NOMO-1 (cell line): ENCODE results near the gene CARD19.
"Not testable (repeated sequence)": the region's sequence is repeated elsewhere in the genome, so short reads cannot be mapped to it uniquely, and the experiment has no call there.

Experiments used
- DNase-seq, 2 experiments: peaks; one replicate each; lab custom pipeline; 2025; ENCODE audit not compliant: unreplicated experiment in 2 of 2; lab: John Stamatoyannopoulos, UW

The CARD19 gene

DNA sequence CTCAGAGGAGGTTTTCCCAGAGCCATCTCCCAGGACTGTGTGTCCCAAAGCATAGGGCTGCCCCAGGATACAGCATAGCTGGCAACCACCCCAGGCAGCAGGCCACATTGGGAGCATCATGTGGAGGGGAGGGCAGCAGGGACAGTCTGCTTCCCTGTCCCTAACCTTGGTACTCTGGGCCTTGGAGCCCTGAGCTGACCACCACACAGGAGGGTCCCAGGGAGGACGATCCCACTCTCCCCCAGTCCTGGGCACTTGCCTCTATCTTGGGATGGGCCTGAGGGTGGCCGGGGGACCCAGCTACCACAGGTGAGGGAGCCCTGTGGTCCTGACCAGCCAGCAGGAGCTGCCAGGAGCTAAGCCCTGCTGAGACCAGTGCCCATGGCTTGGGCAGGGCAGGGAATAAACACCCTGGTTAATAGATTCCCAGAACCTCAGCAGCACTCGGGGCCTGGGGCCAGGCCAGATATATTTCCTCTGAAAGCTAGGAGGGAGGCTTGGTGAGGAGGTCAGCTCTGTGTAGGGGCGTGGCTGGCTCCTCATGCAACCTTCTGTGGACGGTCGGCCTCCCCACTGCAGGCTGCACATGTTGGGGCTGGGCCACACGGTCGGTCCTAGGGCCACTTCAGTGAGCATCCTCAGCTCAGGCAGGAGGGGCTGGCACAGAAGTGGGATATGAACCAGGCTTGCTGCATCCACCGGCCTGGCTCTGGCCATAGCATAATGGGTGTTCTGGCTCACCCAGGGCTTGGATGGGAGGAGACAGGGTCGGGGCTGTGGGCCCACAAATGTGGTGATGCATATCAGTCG, 33.9 kb downstream of the CARD19 start:
- no peak for DNase-seq

DNA sequence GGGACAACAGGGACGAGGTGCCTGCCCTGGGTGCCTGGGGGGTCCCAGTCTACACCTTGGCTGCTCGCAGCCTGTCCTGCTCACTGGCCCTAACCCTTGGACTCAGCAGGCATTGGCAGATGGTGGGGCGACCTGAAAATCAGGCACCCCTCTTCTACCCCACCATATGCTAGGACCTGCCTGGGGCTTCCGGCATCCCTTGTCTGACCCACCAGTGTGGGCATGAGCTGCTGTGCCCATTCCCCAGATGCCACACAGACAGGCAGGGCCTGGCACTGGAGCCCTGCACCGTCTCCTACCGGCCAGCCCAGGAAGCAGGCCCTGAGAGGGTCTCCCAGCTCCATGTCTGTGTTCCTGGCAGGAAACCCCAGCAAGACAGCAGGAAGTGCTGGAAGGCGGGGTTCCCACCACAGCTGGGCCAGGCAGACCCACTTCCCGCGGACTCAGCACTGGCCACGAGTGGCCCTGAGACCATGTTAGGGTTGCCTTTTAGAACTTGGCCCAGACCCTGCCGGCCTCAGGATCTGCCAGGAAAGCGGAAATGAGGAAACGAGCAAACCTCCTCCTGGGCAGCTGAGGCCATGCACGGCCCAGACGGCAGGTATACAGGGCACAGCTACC, 35.0 kb downstream of the CARD19 start:
- DNase-seq: no peak

DNA sequence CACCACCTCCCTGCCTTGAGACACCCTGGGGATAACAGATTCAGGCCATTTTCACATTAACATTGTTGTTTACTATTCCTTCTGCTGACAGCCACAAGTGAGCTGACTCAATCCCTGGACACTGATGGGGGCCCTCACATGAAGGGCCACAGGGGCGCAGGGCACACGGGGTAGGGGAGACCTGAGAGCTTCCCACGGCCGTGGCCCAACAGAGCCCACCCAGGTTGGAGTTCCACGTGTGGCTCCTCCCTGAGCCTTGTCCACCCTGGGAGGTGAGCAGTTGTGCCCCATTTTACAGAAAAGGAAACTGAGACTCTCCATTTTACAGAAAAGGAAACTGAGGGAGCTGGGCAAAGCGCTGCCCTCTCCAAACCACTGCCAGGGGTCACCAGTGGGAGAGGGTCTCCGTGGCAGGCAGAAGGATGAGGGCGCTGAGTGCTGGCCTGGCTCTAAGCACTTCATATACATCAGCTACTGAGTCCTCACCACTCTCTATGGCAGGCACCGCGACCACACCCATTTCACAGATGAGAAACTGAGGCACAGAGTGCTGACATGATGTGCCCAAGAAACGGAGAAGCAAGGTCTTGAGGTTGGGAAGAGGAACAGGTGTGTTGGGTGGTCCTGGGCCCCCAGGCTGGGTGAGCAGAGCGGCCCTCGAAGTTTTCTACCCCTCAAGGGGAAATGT, 35.7 kb downstream of the CARD19 start:
- no peak for DNase-seq

DNA sequence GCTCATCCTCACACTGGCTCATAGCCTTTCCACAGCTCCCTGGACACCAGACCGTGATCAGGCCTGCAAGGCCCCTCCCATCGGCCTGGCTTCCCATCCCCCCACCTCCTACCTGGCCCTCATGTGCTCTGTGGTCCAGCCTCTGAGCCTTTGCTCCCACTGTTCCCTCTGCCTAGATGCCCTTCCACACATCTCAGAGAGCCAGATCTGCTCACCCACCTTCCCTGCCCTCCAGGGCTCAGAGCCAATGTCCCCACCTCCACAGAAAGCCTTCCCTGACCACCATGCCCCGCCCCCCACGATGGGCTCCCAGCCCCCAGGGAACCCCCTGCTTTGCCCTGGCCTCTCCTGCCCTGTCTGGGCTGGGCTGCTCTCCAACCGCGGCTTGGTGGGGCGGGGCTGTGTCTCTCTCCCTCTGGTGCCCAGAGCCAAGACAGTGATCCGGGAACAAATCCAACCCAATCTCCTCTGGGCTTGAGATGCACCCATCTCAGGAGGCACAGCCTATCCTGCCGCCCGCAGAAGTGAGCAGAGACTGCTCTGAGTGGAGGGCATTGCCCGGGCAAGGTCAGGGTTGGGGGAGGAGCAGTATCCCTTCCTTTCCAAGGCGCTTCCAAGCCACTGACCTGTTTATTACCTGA, 36.4 kb downstream of the CARD19 start:
- DNase-seq: no peak

DNA sequence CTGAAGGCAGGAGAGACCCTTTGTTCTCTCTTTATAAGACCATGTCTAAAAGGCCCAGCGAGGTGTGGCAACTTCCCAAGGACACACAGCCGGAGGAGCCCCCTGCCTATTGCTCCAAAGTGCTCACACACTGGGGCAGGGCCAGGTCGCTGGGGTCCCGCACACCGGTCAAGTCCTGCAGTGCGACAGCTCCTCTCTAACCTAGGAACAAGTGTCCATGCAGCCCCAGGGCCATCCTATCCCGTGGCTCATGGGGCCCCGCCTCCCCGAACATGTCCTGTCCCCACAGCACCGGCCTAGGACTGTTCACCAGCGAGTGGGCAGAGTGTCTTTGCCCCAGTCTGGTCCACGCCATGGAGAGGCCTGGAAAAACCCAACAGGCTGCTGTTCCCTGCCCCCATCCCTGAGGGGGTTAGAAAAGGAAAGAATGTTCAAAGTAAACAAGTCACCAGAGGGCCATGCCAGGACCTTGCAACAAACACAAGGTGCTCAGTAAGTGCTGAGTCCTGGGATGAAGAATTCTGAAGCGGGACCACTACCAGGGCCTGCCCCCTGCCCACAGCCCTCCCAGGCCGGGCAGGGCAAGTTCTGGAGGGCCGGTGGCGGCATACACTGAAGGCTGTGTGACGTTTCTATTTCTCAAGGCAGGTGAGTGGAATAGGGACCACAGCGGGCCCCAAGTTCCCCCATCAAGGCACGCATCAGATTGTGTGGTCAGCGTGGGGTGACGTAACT, 37.1 kb downstream of the CARD19 start:
- DNase-seq: no peak

DNA sequence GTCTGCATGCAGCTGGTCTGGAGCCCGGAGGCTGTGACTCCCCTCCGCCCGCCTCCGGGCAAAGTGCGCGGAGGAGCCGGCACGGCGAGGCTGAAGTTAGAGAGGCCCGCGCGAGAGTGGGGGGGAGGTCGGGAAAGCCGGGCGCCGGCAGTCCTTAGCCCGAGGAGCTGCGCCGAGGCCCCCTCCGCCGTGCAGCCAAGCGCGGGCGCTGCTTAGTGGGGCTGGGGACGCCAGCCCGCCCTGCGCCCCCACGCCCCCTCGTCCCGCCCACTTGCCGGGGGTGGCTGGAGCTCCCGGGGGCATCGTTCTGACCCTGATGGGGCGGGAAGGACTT, 37.6 kb downstream of the CARD19 start:
- peak; percentile 67 to 70 for DNase-seq

DNA sequence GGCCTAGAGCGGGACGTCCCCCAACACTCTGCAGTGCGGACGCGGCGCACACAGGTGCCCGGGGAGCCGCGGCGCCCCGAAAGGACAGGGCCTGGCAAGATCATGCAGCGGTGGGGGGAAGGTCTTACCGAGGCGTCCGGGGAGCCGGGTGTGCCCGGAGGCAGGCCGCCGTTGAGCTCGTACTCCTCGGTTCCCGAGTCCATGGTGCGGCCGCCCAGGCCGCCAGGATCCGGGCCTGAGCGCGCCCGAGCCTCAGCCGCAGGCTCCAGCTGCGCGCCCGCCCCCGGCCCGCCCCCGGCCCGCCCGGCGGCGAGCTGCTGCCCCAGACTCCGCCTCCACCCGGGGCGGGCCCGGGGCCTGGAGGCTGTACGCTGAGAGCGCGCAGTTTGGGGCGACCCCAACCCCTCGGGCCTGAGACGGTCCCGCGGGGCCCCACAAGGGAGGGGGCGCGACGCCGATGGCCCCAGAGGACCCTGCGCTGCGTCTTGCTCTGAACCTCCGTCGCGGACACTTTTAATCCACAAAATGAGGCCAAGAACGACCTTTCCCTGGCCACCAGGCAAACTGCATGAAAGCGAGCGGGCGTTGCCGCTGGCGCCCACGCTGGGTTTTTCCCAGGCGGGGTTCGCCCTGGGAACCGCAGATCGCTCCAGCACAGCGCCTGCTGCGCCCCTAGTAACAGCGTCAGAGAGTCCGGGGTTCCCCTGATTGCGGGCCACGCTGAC, 38.2 kb downstream of the CARD19 start, which contains the start of gene NINJ1:
Gene NINJ1, minus strand, starts transcription at position 237 of the 725 bp plus-strand sequence. Its CDS starts 34 bp downstream, at position 203.
- peak; percentile 55 to 85 for DNase-seq

DNA sequence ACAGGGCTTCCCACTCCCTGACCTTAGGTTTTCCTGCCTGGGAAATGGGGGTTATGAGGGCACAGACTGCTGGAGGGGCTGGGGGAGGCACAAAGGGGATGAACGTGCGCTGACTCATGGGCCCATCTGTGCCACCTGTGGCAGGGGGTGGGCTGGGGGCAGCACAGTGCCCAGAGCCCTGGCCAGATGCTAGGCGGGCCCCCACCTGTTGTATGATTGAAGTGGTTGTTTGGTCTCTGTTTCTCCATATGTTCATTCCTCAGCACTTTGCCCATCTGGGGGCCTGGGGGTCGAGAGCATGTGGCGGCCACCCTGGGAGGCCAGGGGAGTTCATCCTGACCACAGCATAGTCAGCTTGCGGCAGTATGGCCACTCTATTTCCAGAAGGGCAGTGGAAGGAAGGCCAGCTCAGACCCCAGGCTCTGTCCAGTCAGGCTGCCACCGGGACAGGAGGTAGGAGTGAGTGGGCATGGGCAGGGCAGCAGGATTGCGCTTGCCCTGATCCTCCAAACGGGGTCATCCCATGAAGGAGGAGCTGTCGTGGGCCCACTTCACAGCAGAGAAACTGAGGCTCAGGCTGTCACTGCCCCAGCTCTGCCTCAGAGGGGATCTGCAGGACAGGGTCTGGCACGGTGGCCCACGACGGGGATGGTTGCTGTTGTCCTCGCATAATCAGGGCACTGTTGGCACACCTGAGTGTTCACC, 38.9 kb downstream of the CARD19 start:
- DNase-seq: no peak

DNA sequence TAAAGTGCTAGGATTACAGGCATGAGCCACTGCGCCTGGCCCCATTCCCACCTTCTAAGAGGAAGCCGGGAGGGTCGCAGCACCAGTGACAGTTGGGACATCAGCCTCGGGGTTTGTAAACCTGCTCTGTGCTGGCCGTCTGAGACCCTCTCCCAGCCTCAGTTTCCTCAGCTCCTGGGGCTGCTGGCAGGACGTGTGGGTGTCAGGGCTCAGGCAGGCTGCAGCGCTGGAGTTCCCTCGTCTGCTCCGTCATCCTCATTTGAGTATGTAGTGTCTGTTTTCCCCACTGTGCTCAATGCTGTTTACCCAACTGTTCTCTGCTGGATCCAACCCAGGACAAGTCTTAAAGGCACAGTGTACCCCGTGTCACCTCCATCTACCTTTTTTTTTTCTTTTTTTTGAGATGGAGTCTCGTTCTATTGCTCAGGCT, 40.0 kb downstream of the CARD19 start:
- DNase-seq: no peak

DNA sequence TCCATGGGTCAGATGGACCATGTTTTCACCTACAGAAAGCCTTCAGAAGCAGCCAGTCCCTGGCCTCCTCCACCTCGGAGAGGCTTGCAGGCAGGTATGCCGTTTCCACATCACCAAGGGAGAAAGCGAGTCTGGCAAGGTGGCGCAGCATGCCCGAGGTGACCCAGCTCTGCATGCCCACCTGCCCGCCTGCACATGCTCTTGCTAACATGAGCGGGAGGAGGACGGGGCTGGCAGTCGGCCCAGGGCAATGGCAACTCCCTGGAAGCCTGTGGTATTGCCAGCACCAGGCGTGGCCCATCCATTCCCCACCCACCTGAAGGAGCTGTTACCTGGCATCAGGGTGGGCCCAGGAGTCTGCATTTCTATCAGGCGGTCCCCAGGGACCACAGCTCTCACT, 41.3 kb downstream of the CARD19 start:
- no peak for DNase-seq

DNA sequence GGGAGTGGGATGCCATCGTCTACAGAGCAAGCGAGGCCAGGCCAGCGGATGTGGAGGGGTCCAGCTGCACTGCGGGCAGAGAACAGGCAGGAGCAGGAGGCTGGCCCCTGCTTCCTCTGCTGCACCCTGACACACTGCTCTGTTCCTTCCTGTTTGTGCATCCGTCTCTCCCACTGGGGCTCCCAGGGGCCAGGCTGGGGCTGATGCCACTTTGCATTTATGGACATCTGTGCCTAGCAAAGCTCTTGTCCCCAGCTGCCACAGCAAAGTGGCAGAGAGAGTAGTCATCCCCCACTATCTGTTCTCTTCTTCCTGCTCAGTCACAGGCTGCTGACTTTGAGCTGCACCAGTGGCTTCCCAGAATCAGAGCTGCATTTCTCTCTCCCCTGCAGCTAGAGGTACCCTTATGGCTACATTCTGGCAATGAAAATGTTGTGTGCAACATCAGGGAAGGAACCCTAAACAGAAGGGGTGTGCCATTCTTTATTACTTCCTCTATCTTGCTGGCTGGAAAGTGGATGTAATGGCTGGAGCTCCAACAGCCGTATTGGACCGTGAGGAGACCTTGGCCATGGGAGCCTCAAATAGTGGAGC, 42.3 kb downstream of the CARD19 start:
- no peak for DNase-seq

DNA sequence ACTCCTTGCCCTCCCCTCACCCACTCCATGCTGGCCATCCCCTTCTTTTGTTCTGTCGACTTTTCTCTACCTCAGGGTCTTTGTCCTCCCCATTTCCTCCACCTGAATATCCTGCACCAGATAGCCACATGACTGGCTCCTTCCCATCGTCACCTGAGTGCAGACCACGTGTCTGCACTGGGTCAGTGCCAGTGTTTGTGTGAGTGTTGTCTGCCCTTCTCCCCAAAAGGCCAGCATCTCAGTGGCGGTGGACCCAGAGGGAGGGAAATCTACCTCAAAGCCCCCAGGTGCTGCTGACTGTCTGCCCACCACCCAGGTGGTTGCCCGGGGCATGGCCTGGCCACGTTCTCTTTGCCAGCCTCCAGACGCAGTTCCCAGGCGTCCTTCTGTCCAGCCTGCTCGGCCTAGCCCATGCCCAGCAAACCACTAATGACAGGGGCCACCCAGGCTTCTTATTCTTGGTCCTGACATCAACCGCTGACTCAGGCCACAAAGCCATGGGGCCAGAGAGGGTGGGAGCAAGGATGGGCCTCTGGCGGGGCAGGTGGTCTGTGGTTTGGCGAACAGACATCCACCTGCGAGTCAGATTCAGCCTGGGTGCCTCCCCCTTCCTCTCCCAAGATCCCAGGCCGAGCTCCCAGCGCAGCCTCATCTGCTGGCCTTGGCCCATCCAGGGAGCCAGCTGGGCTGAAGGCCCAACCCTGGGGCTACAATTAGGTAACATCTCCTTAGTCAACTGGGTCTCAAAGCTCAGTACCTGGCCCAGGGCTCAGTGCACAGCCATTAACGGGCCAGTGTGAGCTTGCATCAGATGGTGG, 43.6 kb downstream of the CARD19 start:
- DNase-seq: no peak

DNA sequence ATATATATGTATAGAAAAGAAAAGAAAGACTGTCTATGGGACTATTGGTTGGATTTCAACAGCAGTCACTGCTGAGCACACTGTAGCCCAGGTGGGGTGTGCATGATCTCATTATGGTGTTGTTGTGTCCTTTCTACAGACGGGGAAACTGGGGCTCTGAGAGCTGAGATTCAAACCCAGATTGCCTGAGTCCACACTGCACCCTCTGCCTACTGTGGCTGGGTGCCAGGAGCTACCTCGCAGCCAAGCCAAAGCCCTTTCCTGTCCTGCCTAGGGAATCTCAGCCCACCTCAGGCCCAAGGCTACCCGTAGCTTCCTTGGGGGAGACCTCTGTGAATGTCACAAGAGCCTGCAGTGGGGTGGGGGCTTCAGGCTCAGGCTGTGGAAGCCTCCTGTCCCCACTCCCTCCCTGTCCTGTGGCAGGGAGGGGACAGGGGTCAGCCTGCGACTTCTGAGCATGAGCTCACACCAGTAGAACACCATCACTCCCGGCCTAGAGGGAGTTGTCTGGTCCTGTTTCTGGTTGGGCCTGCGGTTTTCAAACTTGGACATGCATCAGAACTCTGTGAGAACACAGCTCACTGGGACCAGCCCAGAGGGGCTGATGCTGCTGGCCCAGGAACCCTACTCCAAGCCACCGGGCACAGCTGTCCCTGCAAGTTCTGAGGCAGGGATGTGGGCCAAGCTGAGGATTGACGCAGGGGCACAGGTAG, 45.9 kb downstream of the CARD19 start:
- no peak for DNase-seq

DNA sequence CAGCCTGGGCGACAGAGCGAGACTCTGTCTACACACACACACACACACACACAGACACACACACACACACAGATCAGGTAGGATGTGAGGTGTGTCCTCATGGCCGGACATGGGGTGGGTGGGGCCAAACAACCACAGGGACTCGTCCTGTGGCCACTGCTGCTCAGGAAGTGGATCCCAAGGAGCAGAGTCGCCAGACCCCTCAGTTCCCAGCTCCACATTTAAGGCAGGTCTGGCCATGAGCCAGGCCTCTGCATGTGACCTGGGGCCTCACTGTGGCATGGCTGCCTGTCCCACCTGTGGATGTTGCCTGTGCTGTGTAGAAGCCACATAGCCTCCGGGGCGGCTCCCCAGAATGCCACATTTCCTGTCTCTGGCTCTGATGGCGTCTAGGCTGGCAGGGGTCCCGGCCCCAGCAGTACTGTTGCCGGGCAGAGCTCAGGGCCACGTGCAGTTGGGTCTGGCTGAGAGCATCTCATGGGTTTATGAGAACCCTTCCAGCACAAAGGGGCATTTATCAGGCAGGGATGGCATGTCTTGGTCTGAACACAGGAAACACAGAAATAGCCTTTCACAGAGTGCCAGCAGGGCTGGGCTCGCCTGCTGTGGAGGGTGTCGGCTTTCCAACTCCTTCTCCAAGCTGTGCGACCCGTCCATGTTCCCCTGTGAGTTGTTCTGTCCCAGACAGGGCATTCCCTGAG, 48.0 kb downstream of the CARD19 start:
- no peak for DNase-seq

DNA sequence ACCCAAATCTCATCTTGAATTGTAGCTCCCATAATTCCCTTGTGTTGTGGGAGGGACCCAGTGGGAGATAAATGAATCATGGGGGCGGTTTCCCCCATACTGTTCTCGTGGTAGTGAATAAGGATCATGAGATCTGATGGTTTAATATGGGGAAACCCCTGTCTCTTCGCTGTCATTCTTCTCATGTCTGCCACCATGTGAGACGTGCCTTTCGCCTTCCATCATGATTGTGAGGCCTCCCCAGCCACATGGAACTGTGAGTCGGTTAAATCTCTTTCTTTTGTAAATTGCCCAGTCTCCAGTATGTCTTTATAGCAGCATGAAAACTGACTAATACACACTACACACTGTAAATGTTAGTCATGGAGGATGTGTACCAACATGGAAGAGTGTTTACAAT, 50.7 kb downstream of the CARD19 start:
- not testable (repeated sequence) for DNase-seq

DNA sequence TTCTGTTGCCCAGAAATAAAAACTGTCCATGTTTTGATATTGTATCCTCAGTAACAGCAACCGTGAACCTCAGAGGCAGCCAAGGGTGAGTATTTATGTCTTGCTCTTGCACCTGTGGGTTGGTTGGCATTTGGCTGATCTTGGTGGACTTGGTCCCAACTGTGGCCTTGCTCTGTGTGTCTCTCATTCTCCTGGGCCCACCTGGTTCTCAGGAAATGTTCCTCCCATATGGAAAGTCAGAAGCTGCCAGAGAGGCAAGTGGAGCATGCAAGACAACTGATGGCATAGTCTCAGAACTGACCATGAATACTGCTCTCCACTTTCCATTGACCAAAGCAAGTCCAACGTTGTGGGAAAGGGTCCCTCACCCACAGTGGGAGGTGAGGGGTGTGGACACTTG, 51.6 kb downstream of the CARD19 start:
- DNase-seq: no peak

DNA sequence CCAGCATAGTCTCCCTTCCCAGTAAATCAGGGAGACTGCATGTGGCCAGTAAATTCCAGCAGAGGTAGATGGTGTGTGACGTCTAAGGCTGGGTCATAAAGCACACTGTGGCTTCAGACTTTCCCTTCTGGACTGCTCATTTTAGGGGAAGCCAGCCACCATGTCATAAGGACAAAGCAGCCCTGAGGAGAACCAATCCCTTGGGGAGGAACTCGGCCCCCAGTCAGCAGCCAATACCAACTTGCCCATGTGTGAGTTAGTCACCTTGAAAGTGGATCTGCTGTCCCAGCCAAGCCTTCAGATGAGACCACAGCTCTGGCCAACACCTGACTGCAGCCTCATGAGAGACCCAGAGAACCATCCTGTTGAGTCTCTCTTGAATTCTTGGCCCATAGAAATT, 52.7 kb downstream of the CARD19 start:
- no peak for DNase-seq
